Inflammatory macrophage treated with lipopolysaccharide for 4 hours (primary cell): ENCODE results near the gene ERMP1.
A peak's percentile ranks its signal among the peaks of the same experiment; 100 is the strongest.
"Not testable (repeated sequence)": the region's sequence is repeated elsewhere in the genome, so short reads cannot be mapped to it uniquely, and the experiment has no call there.

Experiments used
- DNase-seq: peaks from one replicate; pipeline ENCODE4 v3.0.0-alpha.2; 2020

The ERMP1 gene

DNA sequence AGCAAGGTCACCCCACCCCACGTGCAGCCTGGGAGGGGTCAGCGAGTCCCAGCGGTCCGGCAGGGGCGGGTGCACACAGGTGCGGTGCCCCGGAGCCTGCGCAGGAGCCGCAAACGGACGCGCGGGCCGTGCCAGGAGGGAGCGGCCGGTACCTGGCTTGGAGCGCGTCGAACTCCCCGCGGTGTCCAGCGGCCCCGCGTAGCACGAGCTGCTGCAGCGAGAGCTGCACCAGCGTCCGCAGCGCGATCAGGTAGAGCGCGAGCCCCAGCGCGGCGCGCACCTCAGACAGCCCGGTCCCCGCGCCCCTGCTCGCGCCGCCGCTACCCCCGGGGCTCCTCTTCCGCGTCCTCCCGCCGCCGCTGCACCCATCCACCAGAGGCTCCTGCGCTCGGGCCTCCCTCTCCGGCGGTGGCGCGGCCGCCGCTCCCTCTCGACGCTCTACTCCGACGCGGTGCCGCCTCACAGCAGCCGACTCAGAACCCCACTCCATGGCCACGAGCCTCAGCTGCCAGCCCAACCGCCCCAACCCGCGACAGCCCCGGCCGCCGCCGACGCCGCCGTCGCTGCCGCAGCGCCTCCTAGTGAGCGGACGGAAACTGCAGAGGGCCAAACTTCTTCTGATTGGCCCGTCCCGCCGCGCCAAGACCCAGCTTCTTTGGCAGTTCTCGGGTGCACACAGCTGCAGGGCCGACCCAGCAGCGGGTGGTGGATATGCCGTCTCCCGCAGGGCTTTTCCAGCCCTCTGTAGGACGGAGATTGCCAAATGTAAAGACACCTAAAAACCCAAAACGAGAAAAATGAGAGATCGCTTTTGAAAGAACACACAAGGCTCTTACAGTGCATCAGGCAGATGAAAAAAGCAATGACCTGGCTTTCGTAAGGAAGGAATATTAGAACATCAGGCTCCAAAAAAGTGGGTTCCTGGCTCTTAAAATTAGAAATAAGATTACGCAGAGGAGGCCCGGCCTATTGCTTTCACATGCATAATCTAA lies at the start of gene ERMP1:
ERMP1 (minus strand) TSS at position 580 of the 992 bp plus-strand sequence; CDS start at position 490, 90 bp downstream.
- DNase-seq: peak; percentile 75

DNA sequence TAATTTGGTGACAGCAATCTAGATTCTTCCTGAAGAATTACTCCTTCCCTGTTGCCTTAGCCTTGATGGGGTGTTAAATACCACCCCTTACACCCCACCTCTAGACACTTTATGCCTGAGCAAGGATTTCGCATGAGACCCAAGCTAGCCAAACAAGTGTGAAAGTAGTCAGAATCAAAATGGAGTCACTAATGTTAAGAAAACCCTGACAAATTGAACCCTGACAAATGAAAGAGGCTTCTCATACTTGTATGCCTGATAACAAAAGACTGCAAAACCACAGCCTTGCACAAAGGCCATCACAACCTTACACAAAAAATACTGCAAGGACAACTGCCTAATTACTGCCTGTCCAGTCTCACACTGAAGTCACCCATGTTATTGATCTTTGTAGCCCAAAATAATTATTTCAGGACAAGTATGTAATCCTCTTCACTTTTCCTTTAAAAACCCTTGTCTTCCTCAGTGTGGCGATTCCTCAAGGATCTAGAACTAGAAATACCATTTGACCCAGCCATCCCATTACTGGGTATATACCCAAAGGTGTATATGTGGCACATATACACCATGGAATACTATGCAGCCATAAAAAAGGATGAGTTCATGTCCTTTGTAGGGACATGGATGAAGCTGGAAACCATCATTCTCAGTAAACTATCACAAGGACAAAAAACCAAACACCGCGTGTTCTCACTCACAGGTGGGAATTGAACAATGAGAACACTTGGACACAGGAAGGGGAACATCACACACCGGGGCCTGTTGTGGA lies 49.5 kb upstream of the ERMP1 start:
- DNase-seq: not testable (repeated sequence)

DNA sequence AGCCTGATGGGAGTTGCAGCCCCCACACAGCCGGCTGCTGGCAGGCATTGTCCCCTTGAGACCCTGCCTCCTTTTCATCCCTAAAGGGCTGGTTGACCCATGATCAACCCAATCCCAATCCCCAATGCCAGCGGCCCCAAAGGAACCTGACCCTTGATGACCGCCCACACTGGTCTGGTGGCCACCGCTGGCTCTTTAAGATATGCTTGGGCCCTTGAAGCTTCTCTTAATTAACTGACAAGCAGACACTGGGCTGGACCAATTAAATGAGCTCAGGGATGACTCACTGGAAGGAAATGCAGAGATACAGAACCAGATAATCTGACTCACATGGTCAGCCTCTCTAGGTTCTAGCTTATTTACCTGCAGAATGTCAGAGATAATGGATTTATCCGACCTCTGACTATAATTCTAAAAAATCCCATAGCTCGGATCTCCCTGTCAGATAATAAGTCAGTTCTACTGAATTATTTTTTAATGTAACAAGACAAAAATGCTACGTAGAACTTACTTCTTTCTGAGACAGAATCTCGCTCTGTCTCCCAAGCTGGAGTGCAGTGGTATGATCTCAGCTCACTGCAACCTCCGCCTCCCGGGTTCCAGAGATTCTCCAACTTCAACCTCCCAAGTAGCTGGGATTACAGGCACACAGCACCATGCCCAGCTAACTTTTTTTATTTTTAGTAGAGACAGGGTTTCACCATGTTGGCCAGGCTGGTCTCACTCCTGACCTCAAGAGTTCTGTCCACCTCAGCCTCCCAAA lies 46.7 kb upstream of the ERMP1 start:
- no peak for DNase-seq

- no peak for DNase-seq
These were observed 43.8 kb upstream of the ERMP1 start for GRCh38 chr9:5876711-5877110.

DNA sequence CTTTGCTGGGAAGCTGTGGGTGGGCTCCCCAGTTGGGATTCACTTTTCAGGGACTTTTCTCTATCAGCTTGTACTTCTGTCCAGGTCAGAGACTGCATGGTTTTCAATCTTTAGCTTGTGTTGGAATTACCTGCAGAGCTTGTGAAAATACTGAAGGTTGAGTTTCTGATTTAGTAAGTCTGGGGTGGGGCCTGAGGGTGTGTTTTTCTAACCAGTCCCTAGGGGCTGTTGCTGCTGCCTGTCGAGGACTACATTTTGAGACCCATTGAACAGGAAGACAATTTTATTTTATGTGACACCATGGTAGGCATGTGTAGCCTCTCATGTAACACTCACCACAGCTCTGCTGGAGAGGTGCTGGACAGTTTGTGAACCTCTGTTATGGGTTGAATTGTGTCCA lies 43.1 kb upstream of the ERMP1 start:
- DNase-seq: no peak

- no peak for DNase-seq
These were observed 41.1 kb upstream of the ERMP1 start for GRCh38 chr9:5874048-5874447.

DNA sequence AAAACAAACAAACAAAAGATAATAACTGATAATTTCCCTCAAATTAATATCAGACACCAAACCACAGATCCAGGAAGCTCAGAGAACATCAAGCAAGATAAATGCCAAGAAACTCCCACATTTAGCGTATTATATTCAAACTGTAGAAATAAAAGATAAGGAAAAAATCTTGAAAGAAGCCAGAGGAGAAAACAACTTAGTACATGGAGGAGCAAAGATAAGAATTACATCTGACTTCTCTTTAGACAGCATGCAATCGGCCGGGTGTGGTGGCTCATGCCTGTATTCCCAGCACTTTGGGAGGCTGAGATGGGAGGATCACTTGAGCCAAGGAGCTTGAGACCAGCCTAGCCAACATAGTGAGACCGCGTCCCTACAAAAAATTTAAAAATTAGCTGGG lies 40.5 kb upstream of the ERMP1 start:
- DNase-seq: no peak

- no peak for DNase-seq
These were observed 39.6 kb upstream of the ERMP1 start for GRCh38 chr9:5872511-5872910.

DNA sequence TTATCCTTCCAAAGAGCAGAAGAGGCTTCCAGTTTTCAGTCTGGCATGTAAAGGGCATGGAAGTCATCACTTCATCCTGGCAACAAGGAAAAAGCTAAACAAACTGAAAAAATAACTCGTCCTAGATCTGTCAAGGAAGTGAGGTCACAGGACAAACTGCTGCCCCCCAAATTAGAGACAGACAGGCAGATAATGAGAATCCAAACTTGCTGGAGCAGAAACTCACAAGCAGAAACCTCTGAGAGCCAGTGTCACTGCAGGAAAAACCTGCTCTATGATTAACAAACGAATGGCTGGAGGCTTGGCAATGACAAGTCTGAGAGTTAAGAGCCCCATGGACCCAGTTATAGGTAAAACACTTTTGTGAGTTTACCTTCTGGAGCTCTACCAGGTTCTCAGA lies 38.9 kb upstream of the ERMP1 start:
- no peak for DNase-seq

DNA sequence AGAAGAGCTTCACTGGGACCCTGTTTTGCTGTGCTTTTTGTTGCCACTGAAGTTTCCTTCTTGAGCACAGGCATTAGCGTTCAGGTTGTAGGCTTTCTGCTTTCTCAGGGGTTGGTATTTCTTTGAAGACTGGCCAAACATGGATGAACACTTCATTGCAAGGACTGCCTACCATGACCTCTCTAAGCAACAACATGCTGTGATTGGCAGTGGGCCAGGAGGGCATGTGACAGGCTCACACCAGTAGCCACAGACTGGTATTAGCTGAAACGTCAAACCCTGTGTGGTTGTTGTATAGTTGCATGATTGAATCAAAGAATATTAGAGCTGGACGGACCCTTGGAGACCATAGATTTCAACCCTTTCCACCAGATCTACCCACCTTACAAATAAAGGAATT lies 37.8 kb upstream of the ERMP1 start:
- no peak for DNase-seq

- DNase-seq: no peak
These were observed 37.1 kb upstream of the ERMP1 start for GRCh38 chr9:5870020-5870339.

- DNase-seq: no peak
These were observed 36.5 kb upstream of the ERMP1 start for GRCh38 chr9:5869315-5870019.

DNA sequence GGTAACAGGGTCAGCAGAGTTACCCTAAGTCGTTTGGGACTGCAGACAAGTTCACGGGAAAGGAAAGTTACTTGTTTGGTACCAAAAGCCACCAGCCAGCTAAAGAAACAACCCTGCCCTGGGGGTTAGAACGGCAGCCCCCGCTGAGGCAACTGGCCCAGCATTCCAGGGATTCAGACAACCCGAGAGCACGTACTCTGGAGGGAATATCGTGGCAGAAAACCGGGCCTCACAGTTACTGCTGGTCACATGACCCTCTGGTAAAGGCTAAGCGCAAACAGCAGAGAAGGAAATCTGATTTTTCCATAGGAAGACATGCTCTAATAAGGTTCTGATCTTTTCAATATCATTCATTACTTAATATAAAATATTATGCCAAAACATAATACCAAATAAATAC lies 35.3 kb upstream of the ERMP1 start:
- DNase-seq: no peak

DNA sequence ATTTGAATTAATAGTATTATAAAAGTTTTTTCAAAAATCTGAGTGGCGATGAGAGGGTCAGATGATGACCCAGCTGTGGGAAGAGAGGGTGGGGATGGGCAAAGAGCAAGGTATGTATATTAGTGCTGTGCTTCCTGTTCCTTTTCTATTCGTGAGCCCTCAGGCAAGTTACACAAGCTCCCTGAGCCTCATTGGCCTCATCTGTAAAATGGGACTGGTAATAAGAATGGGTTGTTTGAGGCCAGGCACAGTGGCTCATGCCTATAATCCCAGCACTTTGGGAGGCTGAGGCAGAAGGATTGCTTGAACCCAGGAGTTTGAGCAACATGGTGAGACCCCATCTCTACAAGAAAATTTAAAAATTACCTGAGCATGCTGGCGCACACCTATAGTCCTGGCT lies 33.8 kb upstream of the ERMP1 start:
- no peak for DNase-seq

DNA sequence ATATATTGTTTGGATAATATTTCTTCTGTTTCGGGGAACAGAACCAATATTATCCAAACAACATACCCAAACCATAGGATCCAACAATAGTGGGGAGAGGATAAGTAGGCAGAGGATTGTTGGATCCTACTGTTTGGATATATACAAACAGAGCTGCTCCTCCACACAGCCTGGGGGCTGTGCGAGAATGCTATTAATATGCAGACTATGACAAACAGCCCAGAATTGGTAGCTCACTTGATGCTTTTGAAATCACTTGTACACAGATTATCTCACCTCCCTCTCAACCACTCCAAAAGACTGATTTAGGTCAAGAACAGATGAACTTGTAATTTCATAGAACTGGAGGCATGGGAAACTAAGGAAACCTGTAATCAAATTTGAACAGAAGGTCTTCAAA lies 33.4 kb upstream of the ERMP1 start:
- DNase-seq: no peak

DNA sequence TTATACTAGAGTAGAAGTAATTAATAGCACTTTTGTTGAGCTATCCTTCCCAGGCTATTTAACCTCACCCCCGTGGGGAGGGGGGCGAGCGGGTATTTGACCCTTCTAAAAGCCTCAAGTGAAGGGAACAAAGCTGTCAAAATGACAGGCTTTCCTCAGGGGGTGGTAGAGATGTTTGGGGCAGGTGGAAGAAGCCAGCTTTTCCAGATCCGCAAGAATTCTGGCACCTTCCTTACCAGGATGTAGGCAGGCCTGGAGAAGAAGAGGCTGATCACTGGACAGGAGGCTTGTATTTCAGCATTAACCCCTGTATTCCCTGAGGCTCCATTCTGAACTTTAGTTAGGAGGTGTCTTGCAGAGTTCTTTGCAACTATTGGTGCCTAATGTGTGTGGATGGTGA lies 31.5 kb upstream of the ERMP1 start:
- DNase-seq: no peak

DNA sequence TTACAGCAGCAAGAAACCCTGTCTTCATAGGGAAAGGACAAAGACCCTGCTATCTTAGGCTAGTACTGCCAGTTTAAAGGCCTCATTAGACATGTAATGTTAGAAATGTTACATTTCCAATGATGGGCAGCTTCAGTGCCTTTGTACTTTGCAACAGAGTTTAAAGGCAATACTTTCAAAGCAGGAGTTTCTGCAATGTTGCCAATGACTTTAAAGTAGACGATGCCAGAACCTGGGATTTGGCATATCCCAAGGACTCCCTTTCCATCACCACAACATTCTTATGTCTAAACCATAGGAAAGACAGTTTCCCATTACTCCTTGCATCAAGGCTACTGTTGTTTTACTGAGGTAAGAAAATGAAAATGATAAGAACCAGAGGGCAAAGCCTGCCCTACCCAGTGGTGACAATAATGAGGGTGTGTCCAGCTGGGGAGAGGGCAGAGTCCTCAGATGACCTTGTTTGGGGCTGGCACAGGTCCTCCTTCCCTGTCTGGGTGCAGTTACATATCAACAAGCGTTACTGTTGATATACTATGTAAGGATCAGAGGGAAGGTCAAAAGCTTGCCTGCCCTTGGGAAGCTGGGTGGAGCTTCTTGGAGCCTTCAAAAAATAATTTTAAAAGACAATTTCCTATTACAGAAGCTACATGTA lies 30.3 kb upstream of the ERMP1 start:
- no peak for DNase-seq

DNA sequence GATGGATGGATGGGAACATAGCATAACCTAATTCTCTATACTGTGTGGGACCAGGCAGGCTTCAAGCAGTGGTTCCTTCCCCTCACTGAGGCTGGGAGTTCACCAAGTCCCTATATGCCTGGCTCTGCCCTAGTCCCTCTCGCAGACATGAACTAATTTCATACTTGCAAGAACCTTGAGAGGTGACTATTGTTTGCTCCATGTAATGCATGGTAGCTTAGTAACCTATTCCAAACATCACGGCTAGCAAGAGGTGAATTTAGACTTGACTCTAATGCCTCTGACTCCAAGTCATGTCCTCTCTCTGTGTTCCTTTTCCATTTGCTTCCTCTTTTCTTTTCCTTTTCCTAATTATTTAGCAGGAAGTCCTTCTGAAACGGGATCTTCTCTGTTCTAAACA lies 25.9 kb upstream of the ERMP1 start:
- no peak for DNase-seq

GRCh38 chr9:5857928-5858327 lies 25.0 kb upstream of the ERMP1 start:
- DNase-seq: peak; percentile 64

GRCh38 chr9:5854063-5854790 lies 21.3 kb upstream of the ERMP1 start:
- DNase-seq: no peak

DNA sequence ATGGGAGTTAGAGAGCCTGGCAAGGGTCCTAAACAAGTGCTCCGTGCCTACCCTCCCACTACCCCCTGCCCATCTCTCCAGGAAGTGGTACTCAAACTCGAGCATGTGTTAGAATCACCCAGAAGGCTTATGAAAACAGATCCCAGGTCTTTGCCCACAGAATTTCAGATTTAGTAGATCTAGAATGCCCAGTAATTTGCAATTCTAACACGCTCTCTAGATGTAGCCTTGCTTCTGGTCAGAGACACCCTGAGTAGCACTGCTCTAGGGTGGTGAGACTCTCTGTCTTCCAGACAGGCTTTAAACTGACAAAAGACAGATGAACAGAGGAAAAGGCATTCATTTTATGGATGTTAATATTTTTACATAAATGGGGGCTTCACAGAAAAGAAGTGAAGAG lies 20.7 kb upstream of the ERMP1 start:
- no peak for DNase-seq

DNA sequence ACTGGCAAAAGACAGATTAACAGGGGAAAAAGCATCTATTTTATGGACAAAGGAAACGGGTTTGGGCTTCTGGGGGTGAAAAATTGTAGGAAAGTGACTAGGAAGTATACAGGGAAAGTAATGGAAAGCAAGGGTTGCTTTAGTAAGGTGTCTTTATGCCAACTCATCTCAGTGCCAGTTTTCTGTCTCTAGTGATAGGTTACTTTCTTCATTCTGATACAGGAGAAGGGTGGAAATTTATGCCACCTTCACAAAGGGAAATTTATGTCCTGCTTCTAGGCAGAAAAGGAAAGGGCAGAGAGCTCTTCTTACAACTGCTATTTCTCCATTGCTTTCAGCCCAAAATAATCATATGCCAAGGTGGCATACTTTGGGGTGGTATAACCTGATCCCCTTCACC lies 20.1 kb upstream of the ERMP1 start:
- no peak for DNase-seq
